ENCODE data around the gene ACER3.
"Not testable (repeated sequence)": the region's sequence is repeated elsewhere in the genome, so short reads cannot be mapped to it uniquely, and the experiment has no call there.

ACER3 gene

GRCh38 chr11:76860539-76861475 lies at the start of gene ACER3:
TSS of gene ACER3 (plus strand) at chr11:76860918. CDS start at chr11:76860977, 59 bp downstream.
- DNase-seq (ENCODE audit: low spot score) = peak; percentile 96

- no peak for DNase-seq (ENCODE audit: low spot score)
Measured at GRCh38 chr11:76811259-76811658, 49.5 kb upstream of the ACER3 start.

GRCh38 chr11:76814414-76814813 lies 46.3 kb upstream of the ACER3 start:
- DNase-seq (ENCODE audit: low spot score) = no peak

GRCh38 chr11:76815678-76816077 lies 45.0 kb upstream of the ACER3 start:
- DNase-seq (ENCODE audit: low spot score) = not testable (repeated sequence)

GRCh38 chr11:76820184-76820566 lies 40.5 kb upstream of the ACER3 start:
- DNase-seq (ENCODE audit: low spot score) = no peak

- not testable (repeated sequence) for DNase-seq (ENCODE audit: low spot score)
Measured at GRCh38 chr11:76821396-76821795, 39.3 kb upstream of the ACER3 start.

GRCh38 chr11:76822406-76822805 lies 38.3 kb upstream of the ACER3 start:
- DNase-seq (ENCODE audit: low spot score) = peak; percentile 32

GRCh38 chr11:76823481-76824028 lies 37.2 kb upstream of the ACER3 start:
- no peak for DNase-seq (ENCODE audit: low spot score)

- DNase-seq (ENCODE audit: low spot score) = no peak
Measured at GRCh38 chr11:76824083-76824939, 36.4 kb upstream of the ACER3 start.

- DNase-seq (ENCODE audit: low spot score) = no peak
Measured at GRCh38 chr11:76824980-76825725, 35.6 kb upstream of the ACER3 start.

- no peak for DNase-seq (ENCODE audit: low spot score)
Measured at GRCh38 chr11:76825726-76826396, 34.9 kb upstream of the ACER3 start.

GRCh38 chr11:76826508-76826907 lies 34.2 kb upstream of the ACER3 start:
- DNase-seq (ENCODE audit: low spot score) = not testable (repeated sequence)

GRCh38 chr11:76827005-76827404 lies 33.7 kb upstream of the ACER3 start:
- DNase-seq (ENCODE audit: low spot score) = not testable (repeated sequence)

GRCh38 chr11:76830639-76831327 lies 29.9 kb upstream of the ACER3 start:
- no peak for DNase-seq (ENCODE audit: low spot score)

- no peak for DNase-seq (ENCODE audit: low spot score)
Measured at GRCh38 chr11:76831686-76832310, 28.9 kb upstream of the ACER3 start.

GRCh38 chr11:76832361-76832760 lies 28.4 kb upstream of the ACER3 start:
- no peak for DNase-seq (ENCODE audit: low spot score)

GRCh38 chr11:76834151-76834550 lies 26.6 kb upstream of the ACER3 start:
- no peak for DNase-seq (ENCODE audit: low spot score)

GRCh38 chr11:76835036-76835435 lies 25.7 kb upstream of the ACER3 start:
- no peak for DNase-seq (ENCODE audit: low spot score)

GRCh38 chr11:76835928-76836612 lies 24.6 kb upstream of the ACER3 start:
- DNase-seq (ENCODE audit: low spot score) = no peak
